Measurements from ENCODE around the gene HIGD1A.

DNA sequence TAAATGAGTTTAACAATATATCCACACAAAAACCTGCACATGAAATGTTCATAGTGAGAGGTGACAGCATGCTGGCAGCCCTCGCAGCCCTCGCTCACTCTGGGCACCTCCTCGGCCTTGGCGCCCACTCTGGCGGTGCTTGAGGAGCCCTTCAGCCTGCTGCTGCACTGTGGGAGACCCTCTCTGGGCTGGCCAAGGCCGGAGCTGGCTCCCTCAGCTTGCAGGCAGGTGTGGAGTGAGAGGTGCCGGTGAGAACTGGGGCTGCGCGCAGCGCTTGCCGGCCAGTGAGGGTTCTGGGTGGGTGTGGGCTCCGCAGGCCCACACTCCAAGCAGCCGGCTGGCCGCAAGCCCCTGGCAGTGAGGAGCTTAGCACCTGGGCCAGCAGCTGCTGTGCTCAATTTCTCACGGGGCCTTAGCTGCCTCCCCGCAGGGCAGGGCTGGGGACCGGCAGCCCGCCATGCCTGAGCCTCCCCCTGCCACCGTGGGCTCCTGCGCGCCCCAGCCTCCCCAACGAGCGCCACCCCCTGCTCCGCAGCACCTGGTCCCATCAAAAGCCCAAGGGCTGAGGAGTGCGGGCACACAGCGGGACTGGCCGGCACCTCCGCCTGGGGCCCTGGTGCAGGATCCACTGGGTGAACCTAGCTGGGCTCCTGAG, 34.7 kb downstream of the HIGD1A start:
- no peak for TF ChIP-seq POLR2A (IDR thresholded peaks at IDR 0.05)
- TF ChIP-seq, protein P1, sequence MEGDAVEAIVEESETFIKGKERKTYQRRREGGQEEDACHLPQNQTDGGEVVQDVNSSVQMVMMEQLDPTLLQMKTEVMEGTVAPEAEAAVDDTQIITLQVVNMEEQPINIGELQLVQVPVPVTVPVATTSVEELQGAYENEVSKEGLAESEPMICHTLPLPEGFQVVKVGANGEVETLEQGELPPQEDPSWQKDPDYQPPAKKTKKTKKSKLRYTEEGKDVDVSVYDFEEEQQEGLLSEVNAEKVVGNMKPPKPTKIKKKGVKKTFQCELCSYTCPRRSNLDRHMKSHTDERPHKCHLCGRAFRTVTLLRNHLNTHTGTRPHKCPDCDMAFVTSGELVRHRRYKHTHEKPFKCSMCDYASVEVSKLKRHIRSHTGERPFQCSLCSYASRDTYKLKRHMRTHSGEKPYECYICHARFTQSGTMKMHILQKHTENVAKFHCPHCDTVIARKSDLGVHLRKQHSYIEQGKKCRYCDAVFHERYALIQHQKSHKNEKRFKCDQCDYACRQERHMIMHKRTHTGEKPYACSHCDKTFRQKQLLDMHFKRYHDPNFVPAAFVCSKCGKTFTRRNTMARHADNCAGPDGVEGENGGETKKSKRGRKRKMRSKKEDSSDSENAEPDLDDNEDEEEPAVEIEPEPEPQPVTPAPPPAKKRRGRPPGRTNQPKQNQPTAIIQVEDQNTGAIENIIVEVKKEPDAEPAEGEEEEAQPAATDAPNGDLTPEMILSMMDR (IDR thresholded peaks at IDR 0.05) = no peak
